Body of pancreas (tissue), 4 donors: ENCODE results near the gene MSI2.

Experiments used
- POLR2A ChIP-seq, 3 donors: fragments of 450-650 bp; IDR thresholded peaks; one replicate each; pipeline ENCODE4 v1.6.1; 2016; ENCODE audit warnings: antibody characterized with exemption in 3 of 3, mild to moderate bottlenecking in 2 of 3
- TF ChIP-seq, protein P1 (sequence below), 7 experiments: fragments of 450-650 bp in 4 of 7; fragments of 200-600 bp in 3 of 7; sonication (generic) in 3 of 7; IDR thresholded peaks; one replicate each; pipeline ENCODE4 v1.5.1; 2016 to 2019; ENCODE audit warnings: antibody characterized with exemption in 7 of 7

DNA sequence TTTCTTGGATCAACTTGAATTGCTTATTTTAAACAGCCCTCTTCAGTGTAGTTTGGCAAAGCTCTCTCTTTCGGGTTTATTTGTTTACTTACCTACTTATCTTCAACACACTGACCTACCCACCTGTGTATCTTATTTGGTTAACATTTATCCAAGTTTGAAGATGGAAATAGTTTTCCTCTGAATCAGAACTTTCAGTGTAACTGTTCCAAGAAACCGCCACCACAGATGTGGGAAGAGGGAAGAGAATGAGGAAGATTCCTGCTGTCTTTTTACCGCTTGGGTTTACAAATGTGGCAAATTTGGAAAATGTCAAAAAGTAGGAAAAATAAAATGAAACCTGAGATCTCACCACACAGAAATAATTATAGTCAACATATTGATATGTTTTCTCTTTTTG, 115.8 kb downstream of the MSI2 start:
- TF ChIP-seq, protein P1, sequence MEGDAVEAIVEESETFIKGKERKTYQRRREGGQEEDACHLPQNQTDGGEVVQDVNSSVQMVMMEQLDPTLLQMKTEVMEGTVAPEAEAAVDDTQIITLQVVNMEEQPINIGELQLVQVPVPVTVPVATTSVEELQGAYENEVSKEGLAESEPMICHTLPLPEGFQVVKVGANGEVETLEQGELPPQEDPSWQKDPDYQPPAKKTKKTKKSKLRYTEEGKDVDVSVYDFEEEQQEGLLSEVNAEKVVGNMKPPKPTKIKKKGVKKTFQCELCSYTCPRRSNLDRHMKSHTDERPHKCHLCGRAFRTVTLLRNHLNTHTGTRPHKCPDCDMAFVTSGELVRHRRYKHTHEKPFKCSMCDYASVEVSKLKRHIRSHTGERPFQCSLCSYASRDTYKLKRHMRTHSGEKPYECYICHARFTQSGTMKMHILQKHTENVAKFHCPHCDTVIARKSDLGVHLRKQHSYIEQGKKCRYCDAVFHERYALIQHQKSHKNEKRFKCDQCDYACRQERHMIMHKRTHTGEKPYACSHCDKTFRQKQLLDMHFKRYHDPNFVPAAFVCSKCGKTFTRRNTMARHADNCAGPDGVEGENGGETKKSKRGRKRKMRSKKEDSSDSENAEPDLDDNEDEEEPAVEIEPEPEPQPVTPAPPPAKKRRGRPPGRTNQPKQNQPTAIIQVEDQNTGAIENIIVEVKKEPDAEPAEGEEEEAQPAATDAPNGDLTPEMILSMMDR (IDR thresholded peaks at IDR 0.05): no peak
- TF ChIP-seq POLR2A (IDR thresholded peaks at IDR 0.05): no peak
